Ecto neural progenitor cell (in vitro differentiated cells): ENCODE measurements around the gene CGNL1.

Source experiments
- DNase-seq: peaks from one replicate; pipeline ENCODE4 v3.0.0-alpha.2; 2018; ENCODE audit warnings: low spot score

Gene CGNL1

GRCh38 chr15:57600197-57600596, 223.9 kb downstream of the CGNL1 start:
- no peak for DNase-seq
